ENCODE data around the gene TMEM138. TPM values are rescaled to one million over a fixed set of nuclear protein-coding genes. Genes with fewer than 3 reads are reported as not detected.
A peak's percentile ranks its signal among the peaks of the same experiment; 100 is the strongest.

The TMEM138 gene
- total RNA-seq, 2 experiments from 2014 or later, result 59.2 to 60.9 TPM

DNA sequence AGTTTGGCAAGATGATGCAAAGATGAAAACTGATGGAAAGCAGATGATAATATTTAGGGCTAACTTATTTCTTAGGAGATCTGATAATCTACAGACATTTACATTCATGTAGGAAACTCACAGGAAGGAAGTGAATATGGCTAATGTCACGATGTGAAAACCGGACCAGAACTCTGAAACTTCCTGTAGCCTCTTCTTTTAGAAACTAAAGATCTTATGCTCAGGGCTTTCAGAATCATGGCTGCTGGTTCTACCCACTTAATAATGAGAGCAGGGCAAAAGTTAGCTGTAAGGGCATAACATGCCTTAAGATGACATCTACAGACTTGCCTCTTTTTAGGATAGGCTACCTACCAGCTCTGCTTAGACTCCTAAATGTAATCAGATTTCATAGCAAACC is 52.4 kb downstream of the TMEM138 start:
- no peaks in the 10 kb centered on the region for H3K9me3 ChIP-seq (ENCODE audit: control insufficient read depth in 1 of 2, insufficient read depth in 1 of 2, low read length in 2 of 2)
- TF ChIP-seq, protein P1, sequence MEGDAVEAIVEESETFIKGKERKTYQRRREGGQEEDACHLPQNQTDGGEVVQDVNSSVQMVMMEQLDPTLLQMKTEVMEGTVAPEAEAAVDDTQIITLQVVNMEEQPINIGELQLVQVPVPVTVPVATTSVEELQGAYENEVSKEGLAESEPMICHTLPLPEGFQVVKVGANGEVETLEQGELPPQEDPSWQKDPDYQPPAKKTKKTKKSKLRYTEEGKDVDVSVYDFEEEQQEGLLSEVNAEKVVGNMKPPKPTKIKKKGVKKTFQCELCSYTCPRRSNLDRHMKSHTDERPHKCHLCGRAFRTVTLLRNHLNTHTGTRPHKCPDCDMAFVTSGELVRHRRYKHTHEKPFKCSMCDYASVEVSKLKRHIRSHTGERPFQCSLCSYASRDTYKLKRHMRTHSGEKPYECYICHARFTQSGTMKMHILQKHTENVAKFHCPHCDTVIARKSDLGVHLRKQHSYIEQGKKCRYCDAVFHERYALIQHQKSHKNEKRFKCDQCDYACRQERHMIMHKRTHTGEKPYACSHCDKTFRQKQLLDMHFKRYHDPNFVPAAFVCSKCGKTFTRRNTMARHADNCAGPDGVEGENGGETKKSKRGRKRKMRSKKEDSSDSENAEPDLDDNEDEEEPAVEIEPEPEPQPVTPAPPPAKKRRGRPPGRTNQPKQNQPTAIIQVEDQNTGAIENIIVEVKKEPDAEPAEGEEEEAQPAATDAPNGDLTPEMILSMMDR (IDR thresholded peaks at IDR 0.05), result no peak
- Mint-ChIP-seq H3K4me3 (no peak overlapping the region), H3K9me3 (no peaks in the 10 kb centered on the region), H3K4me1 (ENCODE audit: low read depth) (peaks cover 21% of the 10 kb centered on the region), H3K36me3 (ENCODE audit: low read depth) (peaks cover 98% of the 10 kb centered on the region), H3K27ac (peak overlapping the region; percentile 57), H3K27me3 (no peaks in the 10 kb centered on the region)
- CTCF ChIA-PET, result interaction anchor here (1.0 kb wide), 1 partner anchor 12 kb away, joined by 3 read pairs; no protein-coding TSS in a partner anchor
- H3K36me3 ChIP-seq (ENCODE audit: insufficient read depth, low read length), result peaks cover 97% of the 10 kb centered on the region
- no peak for ATAC-seq (ENCODE audit: poor library complexity)
- POLR2A ChIA-PET, result no interaction called here
- no peak for DNase-seq
- no peaks in the 10 kb centered on the region for H3K27me3 ChIP-seq (ENCODE audit: control insufficient read depth in 1 of 2, insufficient read depth in 2 of 2, low read length in 2 of 2)
- H3K4me1 ChIP-seq (ENCODE audit: insufficient read depth, low read length), result peaks cover 11% of the 10 kb centered on the region
- no peak overlapping the region for H3K27ac ChIP-seq (ENCODE audit: low read depth in 1 of 2, low read length in 2 of 2)
- intact Hi-C loops (cut with DNase I, micrococcal nuclease), result no loop called here
- no peak overlapping the region for H3K4me3 ChIP-seq (ENCODE audit: low read length)

DNA sequence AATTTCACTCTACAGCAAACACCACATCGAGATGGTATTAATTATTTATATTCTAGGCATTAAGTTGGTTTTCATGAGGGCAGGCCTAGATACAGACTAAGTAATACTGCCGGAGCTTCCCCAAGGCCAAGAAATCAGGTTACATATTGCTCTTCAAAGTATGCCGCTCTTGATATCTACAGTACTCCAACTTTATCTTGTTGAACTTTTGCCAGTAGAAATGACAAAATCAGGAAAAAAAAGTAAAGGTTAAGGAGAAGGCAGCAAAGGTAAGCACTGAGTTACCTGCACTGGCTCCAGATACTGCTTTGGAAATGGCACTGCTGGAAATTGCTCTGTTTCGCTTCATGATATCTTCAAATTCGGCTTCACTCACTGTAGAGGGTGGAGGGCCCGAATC is 53.2 kb downstream of the TMEM138 start:
- H3K9me3 Mint-ChIP-seq, result no peaks in the 10 kb centered on the region
- CTCF ChIA-PET, result no interaction called here
- DNase-seq (no peak), ATAC-seq (ENCODE audit: poor library complexity) (no peak)
- no peak overlapping the region for H3K27ac ChIP-seq (ENCODE audit: low read depth in 1 of 2, low read length in 2 of 2)
- H3K9me3 ChIP-seq (ENCODE audit: control insufficient read depth in 1 of 2, insufficient read depth in 1 of 2, low read length in 2 of 2), result no peaks in the 10 kb centered on the region
- H3K27ac Mint-ChIP-seq, result no peak overlapping the region
- no peak overlapping the region for H3K4me3 ChIP-seq (ENCODE audit: low read length)
- peaks cover 28% of the 10 kb centered on the region for H3K4me1 Mint-ChIP-seq (ENCODE audit: low read depth)
- no peak overlapping the region for H3K4me3 Mint-ChIP-seq
- peaks cover 11% of the 10 kb centered on the region for H3K4me1 ChIP-seq (ENCODE audit: insufficient read depth, low read length)
- intact Hi-C loops (cut with DNase I, micrococcal nuclease), result no loop called here
- POLR2A ChIA-PET, result no interaction called here
- no peaks in the 10 kb centered on the region for H3K27me3 ChIP-seq (ENCODE audit: control insufficient read depth in 1 of 2, insufficient read depth in 2 of 2, low read length in 2 of 2)
- H3K36me3 ChIP-seq (ENCODE audit: insufficient read depth, low read length), result peaks cover 97% of the 10 kb centered on the region
- TF ChIP-seq, protein P1 (IDR thresholded peaks at IDR 0.05), result no peak
- no peaks in the 10 kb centered on the region for H3K27me3 Mint-ChIP-seq
- peaks cover 98% of the 10 kb centered on the region for H3K36me3 Mint-ChIP-seq (ENCODE audit: low read depth)

DNA sequence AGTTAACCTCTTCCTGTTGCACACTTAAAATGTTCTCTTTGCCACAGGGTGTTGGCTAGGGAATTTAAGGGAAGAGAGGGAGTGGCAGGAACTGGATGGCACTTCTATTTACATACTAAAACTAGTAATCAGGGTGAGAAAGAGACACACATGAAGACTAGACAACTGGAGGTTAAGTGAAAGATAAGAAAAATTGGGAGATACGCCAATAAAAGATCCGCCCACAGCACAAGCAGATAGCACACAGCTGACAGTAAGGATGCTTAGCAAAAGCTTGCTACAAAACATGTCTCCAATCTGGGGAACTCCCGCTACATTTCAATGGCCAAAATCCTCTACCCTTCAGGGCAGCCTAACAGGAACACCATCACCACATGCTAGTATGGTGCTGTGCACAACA is 54.8 kb downstream of the TMEM138 start:
- Histone ChIP-seq H3K4me3 (ENCODE audit: low read length) (no peak overlapping the region), H3K4me1 (ENCODE audit: insufficient read depth, low read length) (peaks cover 11% of the 10 kb centered on the region), H3K9me3 (ENCODE audit: control insufficient read depth in 1 of 2, insufficient read depth in 1 of 2, low read length in 2 of 2) (no peaks in the 10 kb centered on the region), H3K36me3 (ENCODE audit: insufficient read depth, low read length) (peaks cover 97% of the 10 kb centered on the region), H3K27ac (ENCODE audit: low read depth in 1 of 2, low read length in 2 of 2) (no peak overlapping the region), H3K27me3 (ENCODE audit: control insufficient read depth in 1 of 2, insufficient read depth in 2 of 2, low read length in 2 of 2) (no peaks in the 10 kb centered on the region)
- TF ChIP-seq, protein P1 (IDR thresholded peaks at IDR 0.05), result no peak
- intact Hi-C loops (cut with DNase I, micrococcal nuclease), result no loop called here
- DNase-seq (no peak), ATAC-seq (ENCODE audit: poor library complexity) (no peak)
- Mint-ChIP-seq H3K27me3 (no peaks in the 10 kb centered on the region), H3K27ac (peak overlapping the region; percentile 6), H3K4me3 (no peak overlapping the region), H3K36me3 (ENCODE audit: low read depth) (peaks cover 98% of the 10 kb centered on the region), H3K9me3 (no peaks in the 10 kb centered on the region), H3K4me1 (ENCODE audit: low read depth) (peaks cover 36% of the 10 kb centered on the region)
- CTCF ChIA-PET, result no interaction called here
- POLR2A ChIA-PET, result interaction anchor here (1.8 kb wide), 1 partner anchor 12 kb away, joined by 10 read pairs; the partner anchor contains the start of genes CPSF7 and SDHAF2
